AML-193 (cell line): Measurements from ENCODE around the gene SLC2A8.

Experiments used
- DNase-seq, 2 experiments: peaks; one replicate each; lab custom pipeline; 2025; lab: John Stamatoyannopoulos, UW

The SLC2A8 gene

GRCh38 chr9:127380479-127380878 is 16.5 kb upstream of the SLC2A8 start:
- no peak for DNase-seq

GRCh38 chr9:127382541-127382940 is 14.4 kb upstream of the SLC2A8 start:
- DNase-seq, result no peak

GRCh38 chr9:127384016-127384730 is 12.8 kb upstream of the SLC2A8 start:
- no peak for DNase-seq

- DNase-seq, result no peak
These were observed 12.1 kb upstream of the SLC2A8 start for GRCh38 chr9:127384901-127385300.

GRCh38 chr9:127386249-127386648 is 10.7 kb upstream of the SLC2A8 start:
- DNase-seq, result no peak

GRCh38 chr9:127386981-127387380 is 10.0 kb upstream of the SLC2A8 start:
- no peak for DNase-seq

- peak; percentile 81 to 82 for DNase-seq
These were observed 8.7 kb upstream of the SLC2A8 start for GRCh38 chr9:127388037-127388855.

GRCh38 chr9:127388856-127389238 is 8.1 kb upstream of the SLC2A8 start:
- DNase-seq, result no peak

- DNase-seq, result no peak
These were observed 7.4 kb upstream of the SLC2A8 start for GRCh38 chr9:127389381-127390247.

GRCh38 chr9:127390248-127390545 is 6.8 kb upstream of the SLC2A8 start:
- DNase-seq, result no peak

- DNase-seq, result no peak
These were observed 6.4 kb upstream of the SLC2A8 start for GRCh38 chr9:127390563-127390962.

GRCh38 chr9:127392166-127392565 is 4.8 kb upstream of the SLC2A8 start:
- DNase-seq, result no peak

GRCh38 chr9:127392976-127393375 is 4.0 kb upstream of the SLC2A8 start:
- no peak for DNase-seq

- no peak for DNase-seq
These were observed 3.3 kb upstream of the SLC2A8 start for GRCh38 chr9:127393645-127394044.

- DNase-seq, result no peak
These were observed 1.3 kb upstream of the SLC2A8 start for GRCh38 chr9:127395497-127396252.

GRCh38 chr9:127396253-127396807 is 639 bp upstream of the SLC2A8 start:
- DNase-seq, result no peak

GRCh38 chr9:127397646-127398274 is 791 bp downstream of the SLC2A8 start:
- DNase-seq, result no peak

- no peak for DNase-seq
These were observed 1.3 kb downstream of the SLC2A8 start for GRCh38 chr9:127398275-127398647.

- DNase-seq, result no peak
These were observed 1.9 kb downstream of the SLC2A8 start for GRCh38 chr9:127398715-127399400.

- no peak for DNase-seq
These were observed 2.8 kb downstream of the SLC2A8 start for GRCh38 chr9:127399736-127400269.
